Limb (tissue), 2 donors: ENCODE results near the gene ATAD1.
"Not testable (repeated sequence)": the region's sequence is repeated elsewhere in the genome, so short reads cannot be mapped to it uniquely, and the experiment has no call there.

Source experiments
- DNase-seq, 2 donors: peaks; one replicate each; pipeline ENCODE4 v3.0.0-alpha.2; 2016; ENCODE audit errors: extremely low spot score in 2 of 2

The ATAD1 gene

DNA sequence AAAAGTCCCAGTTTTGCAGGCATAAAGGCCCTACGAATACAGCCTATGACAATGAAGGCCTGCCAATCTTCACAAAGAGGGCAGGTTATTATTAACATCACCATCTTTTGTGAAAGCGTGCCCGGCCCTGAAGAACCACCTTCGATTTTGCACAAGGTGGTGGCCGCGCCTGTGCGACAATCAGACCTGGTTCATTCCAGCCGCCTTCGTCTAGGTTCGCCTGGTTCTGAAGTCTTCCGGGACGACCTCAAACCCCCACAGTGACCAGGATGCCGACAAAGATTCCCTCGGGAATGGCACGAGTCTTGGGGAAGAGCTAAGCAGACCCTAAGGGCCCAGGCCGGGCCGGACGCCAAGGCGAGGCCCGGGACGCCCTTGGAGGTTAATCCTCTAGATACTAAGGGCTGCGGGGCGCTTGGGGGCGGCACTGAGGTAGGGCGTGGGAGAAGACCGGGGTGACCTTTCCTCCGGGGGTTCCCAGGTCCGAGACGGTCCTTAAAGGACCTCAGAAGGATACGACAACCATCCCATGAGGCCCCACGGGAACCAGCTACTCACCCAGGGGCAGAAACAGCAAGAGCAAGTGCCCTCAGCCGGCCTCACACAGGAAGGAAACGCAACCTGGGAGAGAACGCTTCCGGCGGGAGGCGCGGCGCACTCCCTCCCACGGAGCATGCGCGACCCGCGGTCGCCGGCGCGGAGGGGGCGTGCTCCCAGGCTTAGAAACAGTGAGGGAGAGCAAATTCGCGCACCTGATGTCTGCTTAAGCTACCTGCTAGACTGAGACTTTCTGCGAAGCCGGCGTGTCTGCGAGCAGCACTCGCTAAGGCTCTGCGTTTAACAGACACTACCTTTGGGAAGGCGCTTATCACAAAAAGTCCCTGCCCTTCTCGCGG is at the start of gene ATAD1:
TSS of gene ATAD1 (minus strand) at position 618 of the 896 bp plus-strand sequence. CDS start 3,627 bp downstream, outside the sequence.
- DNase-seq = peak; percentile 84 to 89

- no peak for DNase-seq
Observed at GRCh38 chr10:87867453-87867852, 49.4 kb upstream of the ATAD1 start.

GRCh38 chr10:87866412-87866974 is 48.5 kb upstream of the ATAD1 start:
- no peak for DNase-seq

GRCh38 chr10:87865241-87865881 is 47.3 kb upstream of the ATAD1 start:
- no peak for DNase-seq

- no peak for DNase-seq
Observed at GRCh38 chr10:87864496-87865059, 46.6 kb upstream of the ATAD1 start.

- DNase-seq = peak in 1 of 2 donors; percentile 69
Observed at GRCh38 chr10:87863951-87864495, 46.0 kb upstream of the ATAD1 start.

- peak; percentile 92 to 95 for DNase-seq
Observed at GRCh38 chr10:87863053-87863943, 45.3 kb upstream of the ATAD1 start, which contains the start of the genes KLLN and PTEN. Gene KLLN, minus strand, starts transcription at chr10:87863533. Its CDS starts 1,046 bp downstream, at chr10:87862487. Gene PTEN, plus strand, starts transcription at chr10:87863625. Its CDS starts 845 bp downstream, at chr10:87864470.

DNA sequence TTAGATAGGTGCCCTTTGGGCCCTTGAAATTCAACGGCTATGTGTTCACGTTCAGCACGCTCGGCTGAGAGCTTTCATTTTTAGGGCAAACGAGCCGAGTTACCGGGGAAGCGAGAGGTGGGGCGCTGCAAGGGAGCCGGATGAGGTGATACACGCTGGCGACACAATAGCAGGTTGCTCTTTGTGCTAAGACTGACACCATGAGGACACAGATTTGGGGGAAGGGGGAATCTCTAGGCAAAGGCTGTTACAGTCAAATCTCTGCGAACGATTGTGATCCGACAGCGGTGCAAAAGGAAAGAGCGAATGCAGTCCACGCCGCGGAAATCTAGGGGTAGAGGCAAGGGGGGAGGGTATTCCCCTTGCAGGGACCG is 44.6 kb upstream of the ATAD1 start:
- peak in 1 of 2 donors; percentile 40 for DNase-seq

DNA sequence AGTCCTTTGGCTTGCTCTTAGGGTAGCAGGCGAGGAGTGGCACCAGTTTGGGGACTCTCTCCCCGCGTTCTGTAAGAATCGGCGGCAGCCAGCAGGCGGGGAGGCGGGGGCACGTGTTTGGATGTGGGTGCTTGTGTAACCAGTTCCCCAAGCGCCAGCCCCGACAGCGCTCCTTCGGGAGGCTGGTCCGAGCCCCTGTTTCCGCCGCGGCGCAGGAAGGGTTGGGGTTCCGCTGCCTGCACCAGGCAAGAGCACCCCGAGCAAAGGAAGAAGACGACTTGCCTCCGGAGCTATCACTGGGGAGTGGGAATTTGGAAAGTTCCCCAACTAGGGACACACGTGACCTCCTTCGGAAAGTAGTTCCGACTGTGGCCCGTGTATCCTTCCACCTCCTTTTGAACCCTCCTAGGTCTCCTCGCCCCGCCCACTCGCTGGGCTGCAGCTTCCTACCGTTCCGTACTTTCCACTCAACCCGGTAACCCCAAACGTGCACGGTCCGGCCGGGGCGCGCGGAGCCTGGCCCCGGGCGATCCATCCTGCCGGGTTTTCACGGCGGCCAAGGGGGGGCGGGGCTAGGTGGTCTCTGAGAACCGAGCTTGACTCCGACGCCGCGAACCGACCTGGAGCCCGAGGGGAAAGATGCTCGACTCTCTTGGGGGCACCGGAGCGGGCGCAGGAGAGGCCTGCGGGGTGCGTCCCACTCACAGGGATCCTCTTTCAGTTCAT is 44.1 kb upstream of the ATAD1 start:
- peak; percentile 96 for DNase-seq

DNA sequence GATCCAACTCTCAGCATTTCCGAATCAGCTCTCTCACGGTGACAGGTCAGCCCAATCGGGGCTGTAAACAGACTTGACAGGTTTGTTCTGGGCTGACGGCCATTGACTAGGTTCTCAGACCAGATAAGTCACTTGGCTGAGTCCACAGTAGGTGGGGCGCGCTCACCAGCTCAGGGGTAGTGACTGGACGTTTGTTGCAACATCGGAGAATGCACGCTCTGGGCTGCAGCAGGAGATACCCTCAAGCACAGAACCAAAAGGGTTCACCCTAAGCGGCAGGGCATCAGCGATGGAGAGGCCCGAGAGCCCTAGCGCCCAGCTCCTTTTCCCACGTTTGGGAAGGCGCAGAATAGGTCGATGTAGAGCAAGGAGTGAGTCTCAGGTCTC is 43.5 kb upstream of the ATAD1 start:
- no peak for DNase-seq

DNA sequence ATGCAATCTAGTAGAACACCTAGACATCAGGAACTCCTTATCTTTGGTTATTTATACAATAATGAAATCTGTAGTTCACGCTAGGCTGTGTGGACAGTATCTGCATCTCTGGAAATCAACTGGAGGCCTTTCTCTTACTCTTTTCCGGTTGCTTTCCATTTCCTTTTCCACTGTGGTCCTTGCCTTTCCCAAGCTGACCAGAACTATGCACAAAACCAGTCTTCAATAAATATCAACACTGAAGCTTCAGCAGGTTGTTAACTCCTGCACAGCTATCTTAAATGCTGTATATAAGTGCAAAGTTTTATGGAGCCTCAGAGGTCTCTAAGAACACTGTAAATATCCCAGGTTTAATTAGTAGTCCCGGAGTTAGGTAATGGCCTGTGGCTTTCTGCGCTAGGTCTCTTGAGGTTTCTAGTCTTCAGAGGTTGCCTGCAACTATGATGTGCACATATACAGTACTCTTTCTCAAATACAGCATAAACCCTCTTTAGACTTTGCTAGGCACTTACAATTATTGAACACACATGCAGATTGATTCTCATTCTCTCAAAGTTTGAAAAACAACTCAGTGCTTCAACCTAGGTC is 42.9 kb upstream of the ATAD1 start:
- no peak for DNase-seq

- DNase-seq = peak in 1 of 2 donors; percentile 62
Observed at GRCh38 chr10:87860156-87860795, 42.2 kb upstream of the ATAD1 start.

DNA sequence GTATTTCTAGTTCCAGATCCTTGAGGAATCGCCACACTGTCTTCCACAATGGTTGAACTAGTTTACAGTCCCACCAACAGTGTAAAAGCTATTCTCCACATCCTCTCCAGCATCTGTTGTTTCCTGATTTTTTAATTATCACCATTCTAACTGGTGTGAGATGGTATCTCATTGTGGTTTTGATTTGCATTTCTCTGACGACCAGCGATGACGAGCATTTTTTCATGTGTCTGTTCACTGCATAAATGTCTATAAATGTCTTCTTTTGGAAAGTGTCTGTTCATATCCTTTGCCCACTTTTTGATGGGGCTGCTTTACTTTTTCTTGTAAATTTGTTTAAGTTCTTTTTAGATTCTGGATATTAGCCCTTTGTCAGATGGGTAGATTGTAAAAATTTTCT is 37.6 kb upstream of the ATAD1 start:
- not testable (repeated sequence) for DNase-seq

- DNase-seq = not testable (repeated sequence)
Observed at GRCh38 chr10:87855247-87855646, 37.2 kb upstream of the ATAD1 start.

DNA sequence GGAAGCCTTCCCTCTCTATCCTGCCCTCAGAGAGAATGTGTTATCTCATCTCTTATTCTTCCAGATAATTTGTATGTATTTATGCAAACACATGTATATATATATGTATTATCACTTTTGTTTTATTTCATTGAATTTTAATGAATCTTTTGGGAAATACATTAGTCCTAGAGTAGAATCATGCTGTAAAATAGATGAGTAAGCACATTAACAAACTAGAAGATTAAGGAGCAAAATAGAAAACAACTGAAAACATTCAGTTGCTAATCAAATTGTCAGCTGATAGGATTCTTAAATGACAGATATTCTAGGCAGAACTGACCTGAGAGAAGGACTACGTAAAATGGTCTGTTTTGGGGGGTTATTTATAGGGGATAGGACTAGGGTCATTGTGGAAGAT is 34.1 kb upstream of the ATAD1 start:
- DNase-seq = no peak

- peak; percentile 54 to 63 for DNase-seq
Observed at GRCh38 chr10:87850742-87851205, 32.7 kb upstream of the ATAD1 start.

- DNase-seq = no peak
Observed at GRCh38 chr10:87849001-87849400, 31.0 kb upstream of the ATAD1 start.

- no peak for DNase-seq
Observed at GRCh38 chr10:87847550-87847949, 29.5 kb upstream of the ATAD1 start.

- not testable (repeated sequence) for DNase-seq
Observed at GRCh38 chr10:87846711-87847110, 28.7 kb upstream of the ATAD1 start.
